ENCODE results near the gene ZNF497.

DNA sequence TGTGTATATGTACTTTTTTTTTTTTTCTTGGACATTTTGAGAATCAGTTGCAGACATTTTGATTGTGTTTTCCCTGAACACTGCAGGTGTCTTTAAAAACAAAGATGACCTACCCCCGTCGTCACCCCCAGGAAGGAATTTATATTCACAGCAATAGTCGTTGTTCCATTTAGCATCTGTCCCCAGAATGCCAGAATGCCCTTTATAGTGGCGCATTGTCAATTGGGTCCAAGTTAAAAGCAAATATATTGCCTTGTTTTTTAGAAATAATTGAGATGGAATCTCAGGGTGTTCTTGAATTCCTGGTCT lies 31.1 kb upstream of the ZNF497 start:
- TF ChIP-seq, protein P1, sequence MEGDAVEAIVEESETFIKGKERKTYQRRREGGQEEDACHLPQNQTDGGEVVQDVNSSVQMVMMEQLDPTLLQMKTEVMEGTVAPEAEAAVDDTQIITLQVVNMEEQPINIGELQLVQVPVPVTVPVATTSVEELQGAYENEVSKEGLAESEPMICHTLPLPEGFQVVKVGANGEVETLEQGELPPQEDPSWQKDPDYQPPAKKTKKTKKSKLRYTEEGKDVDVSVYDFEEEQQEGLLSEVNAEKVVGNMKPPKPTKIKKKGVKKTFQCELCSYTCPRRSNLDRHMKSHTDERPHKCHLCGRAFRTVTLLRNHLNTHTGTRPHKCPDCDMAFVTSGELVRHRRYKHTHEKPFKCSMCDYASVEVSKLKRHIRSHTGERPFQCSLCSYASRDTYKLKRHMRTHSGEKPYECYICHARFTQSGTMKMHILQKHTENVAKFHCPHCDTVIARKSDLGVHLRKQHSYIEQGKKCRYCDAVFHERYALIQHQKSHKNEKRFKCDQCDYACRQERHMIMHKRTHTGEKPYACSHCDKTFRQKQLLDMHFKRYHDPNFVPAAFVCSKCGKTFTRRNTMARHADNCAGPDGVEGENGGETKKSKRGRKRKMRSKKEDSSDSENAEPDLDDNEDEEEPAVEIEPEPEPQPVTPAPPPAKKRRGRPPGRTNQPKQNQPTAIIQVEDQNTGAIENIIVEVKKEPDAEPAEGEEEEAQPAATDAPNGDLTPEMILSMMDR (IDR thresholded peaks at IDR 0.05; ENCODE audit: control extremely low read depth in 1 of 3, insufficient read depth in 1 of 3, low read depth in 1 of 3, low read length in 3 of 3): no peak
- TF ChIP-seq CHD1 (IDR thresholded peaks at IDR 0.05; ENCODE audit: low read depth, low read length): no peak
- TF ChIP-seq, protein P2, sequence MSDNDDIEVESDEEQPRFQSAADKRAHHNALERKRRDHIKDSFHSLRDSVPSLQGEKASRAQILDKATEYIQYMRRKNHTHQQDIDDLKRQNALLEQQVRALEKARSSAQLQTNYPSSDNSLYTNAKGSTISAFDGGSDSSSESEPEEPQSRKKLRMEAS (IDR thresholded peaks at IDR 0.05): no peak
- no peak for TF ChIP-seq POLR2AphosphoS5 (IDR thresholded peaks at IDR 0.05; ENCODE audit: low read depth, low read length)
- no peak for TF ChIP-seq POLR2A (IDR thresholded peaks at IDR 0.05; ENCODE audit: control extremely low read depth in 1 of 2, low read depth in 2 of 2, low read length in 2 of 2)

Data from H1 (cell line).